HepG2 (cell line): ENCODE results near the gene ADAMTS2. TPM values are rescaled to one million over a fixed set of nuclear protein-coding genes. Genes with fewer than 3 reads are reported as not detected.

Experiments used
- ATAC-seq: fragments of 200-7000 bp; cut with Tn5 transposase; 3 replicates; pipeline ENCODE4 v1.9.1; 2020; ENCODE audit warnings: mild to moderate bottlenecking, moderate library complexity
- BruUV-seq: library from RNA; stranded (reverse); fragments of 400-500 nt; replicated peaks from 2 replicates; lab custom pipeline; 2021; lab: Mats Ljungman, UMichigan
- CTCF ChIA-PET: fragments of 300-600 bp; formaldehyde crosslinking; extraction: SDS; loops from one replicate; lab custom pipeline; 2021; ENCODE audit warnings: low total read pairs, inconsistent platforms, low intra/inter-chr PET ratio; lab: Yijun Ruan, JAX
- POLR2A ChIA-PET: fragments of 350-600 bp; sonication (Branson Sonifier 250); formaldehyde crosslinking; loops from one replicate; lab custom pipeline; 2020; ENCODE audit warnings: antibody characterized with exemption, inconsistent platforms; lab: Yijun Ruan, JAX
- DNase-seq: peaks from one replicate; pipeline ENCODE4 v3.0.0-alpha.2; 2015; ENCODE audit warnings: low spot score
- FAIRE-seq: peaks from 3 replicates; lab custom pipeline; 2011; peaks lifted over from hg19 to GRCh38; lab: Jason Lieb, UNC
- H2AFZ ChIP-seq: one replicate; pipeline ENCODE4 v1.6.1; 2011; ENCODE audit warnings: low read length, inconsistent platforms
- H3K27ac ChIP-seq: fragments of 300-600 bp; 3 replicates; pipeline ENCODE4 v1.8.0; 2011; ENCODE audit warnings: mixed run types, mild to moderate bottlenecking, mixed read lengths, low read length, inconsistent platforms; ENCODE audit not compliant: insufficient read depth; ENCODE audit errors: extremely low read length
- H3K27me3 ChIP-seq, 2 experiments: fragments of 200-600 bp in 1 of 2; 2 replicates in 1 of 2; 3 replicates in 1 of 2; pipeline versions ENCODE4 v1.6.0 to v1.8.0; 2011; ENCODE audit warnings: low read length in 2 of 2, mild to moderate bottlenecking in 2 of 2, moderate library complexity in 2 of 2, inconsistent platforms in 1 of 2; ENCODE audit not compliant: insufficient read depth in 2 of 2, control insufficient read depth in 1 of 2
- H3K36me3 ChIP-seq, 2 experiments: fragments of 200-600 bp in 1 of 2; replicated peaks in 1 of 2; 2 replicates in 1 of 2; 3 replicates in 1 of 2; pipeline versions ENCODE4 v1.5.1 to v1.8.0; 2011; ENCODE audit warnings: low read length in 2 of 2, inconsistent platforms in 1 of 2; ENCODE audit not compliant: insufficient read depth in 2 of 2, control insufficient read depth in 1 of 2
- H3K4me1 ChIP-seq: 2 replicates; pipeline ENCODE4 v1.5.1; 2012; ENCODE audit warnings: low read length, inconsistent platforms; ENCODE audit not compliant: insufficient read depth
- H3K4me2 ChIP-seq: 2 replicates; pipeline ENCODE4 v1.6.0; 2011; ENCODE audit warnings: low read depth, low read length, inconsistent platforms
- H3K4me3 ChIP-seq, 3 experiments: fragments of 200-600 bp in 1 of 3; sonication (generic), shearing (Covaris generic) in 1 of 3; replicated peaks in 1 of 3; 2 replicates each; pipeline ENCODE4 v1.5.1; 2011 to 2016; ENCODE audit warnings: low read length in 3 of 3, inconsistent platforms in 2 of 3, low read depth in 2 of 3, mild to moderate bottlenecking in 2 of 3, control low read depth in 1 of 3, mixed read lengths in 1 of 3; ENCODE audit not compliant: insufficient read depth in 1 of 3
- H3K79me2 ChIP-seq: one replicate; pipeline ENCODE4 v1.6.1; 2011; ENCODE audit warnings: low read length, inconsistent platforms; ENCODE audit not compliant: insufficient read depth
- H3K9ac ChIP-seq: 2 replicates; pipeline ENCODE4 v1.6.0; 2011; ENCODE audit warnings: mild to moderate bottlenecking, low read depth, low read length, inconsistent platforms; ENCODE audit not compliant: insufficient read depth
- H3K9me3 ChIP-seq: 2 replicates; pipeline ENCODE4 v1.5.1; 2012; ENCODE audit warnings: mild to moderate bottlenecking, low read length
- H4K20me1 ChIP-seq: 2 replicates; pipeline ENCODE4 v1.6.0; 2011; ENCODE audit warnings: inconsistent platforms, mild to moderate bottlenecking, low read length, moderate library complexity; ENCODE audit not compliant: insufficient read depth
- CC2D1A ChIP-seq: sonication (generic); formaldehyde crosslinking; IDR thresholded peaks from 2 replicates; pipeline ENCODE4 v1.8.1; 2023; ENCODE audit warnings: mild to moderate bottlenecking, missing genetic modification reagents
- HMG20A ChIP-seq: IDR thresholded peaks from 2 replicates; pipeline ENCODE4 v1.6.1; 2016; ENCODE audit warnings: borderline replicate concordance
- KDM3A ChIP-seq: IDR thresholded peaks from 2 replicates; pipeline ENCODE4 v1.6.1; 2018; ENCODE audit warnings: low read depth, missing compliant biosample characterization
- MEIS2 ChIP-seq: sonication (generic); formaldehyde crosslinking; IDR thresholded peaks from 2 replicates; pipeline ENCODE4 v1.9.0; 2021; ENCODE audit warnings: mild to moderate bottlenecking, missing genetic modification reagents
- MTF2 ChIP-seq: sonication (generic); formaldehyde crosslinking; IDR thresholded peaks from 2 replicates; pipeline ENCODE4 v1.5.0; 2020; ENCODE audit warnings: missing genetic modification reagents, borderline replicate concordance
- SMAD9 ChIP-seq: sonication (generic); formaldehyde crosslinking; IDR thresholded peaks from 2 replicates; pipeline ENCODE4 v1.5.1; 2020; ENCODE audit warnings: mild to moderate bottlenecking, missing genetic modification reagents
- SRSF4 ChIP-seq: fragments of 200-400 bp; formaldehyde crosslinking; IDR thresholded peaks from one replicate; pipeline ENCODE4 v1.6.1; 2018; ENCODE audit warnings: mild to moderate bottlenecking, low read depth, low read length, moderate library complexity; ENCODE audit not compliant: poor library complexity, severe bottlenecking
- TRIM24 ChIP-seq: sonication (generic); formaldehyde crosslinking; IDR thresholded peaks from 2 replicates; pipeline ENCODE4 v1.8.0; 2022; ENCODE audit warnings: mild to moderate bottlenecking, missing genetic modification reagents
- ZEB1 ChIP-seq: IDR thresholded peaks from 2 replicates; pipeline ENCODE4 v1.6.1; 2012; ENCODE audit warnings: mild to moderate bottlenecking, low read depth, inconsistent platforms; ENCODE audit not compliant: insufficient replicate concordance
- ZNF12 ChIP-seq: sonication (generic); formaldehyde crosslinking; IDR thresholded peaks from 2 replicates; pipeline ENCODE4 v1.5.0; 2020; ENCODE audit warnings: missing genetic modification reagents
- ZNF136 ChIP-seq: sonication (generic); formaldehyde crosslinking; IDR thresholded peaks from 2 replicates; pipeline ENCODE4 v1.8.1; 2022; ENCODE audit warnings: low read depth, mild to moderate bottlenecking, moderate library complexity, missing genetic modification reagents
- ZNF207 ChIP-seq: fragments of 450-650 bp; IDR thresholded peaks from 2 replicates; pipeline ENCODE4 v1.6.1; 2016; ENCODE audit warnings: antibody characterized with exemption, borderline replicate concordance
- ZNF326 ChIP-seq: sonication (generic); formaldehyde crosslinking; IDR thresholded peaks from 2 replicates; pipeline ENCODE4 v1.4.0; 2020; ENCODE audit warnings: missing genetic modification reagents, borderline replicate concordance
- ZNF335 ChIP-seq: sonication (generic); formaldehyde crosslinking; IDR thresholded peaks from 2 replicates; pipeline ENCODE4 v1.4.0; 2020; ENCODE audit warnings: missing genetic modification reagents
- ZNF569 ChIP-seq: sonication (generic); formaldehyde crosslinking; IDR thresholded peaks from 2 replicates; pipeline ENCODE4 v1.5.0; 2020; ENCODE audit warnings: mild to moderate bottlenecking, missing genetic modification reagents, moderate library complexity, borderline replicate concordance
- WGBS: methylation state at CpG from one replicate; pipeline ENCODE4 v1.1.6; 2017; ENCODE audit warnings: low lambda C conversion rate; 5-methylcytosine and 5-hydroxymethylcytosine counted together
- in situ Hi-C: cut with HindIII; loops from 2 replicates; pipeline ENCODE4 v1.10.0; 2017; ENCODE audit warnings: low pct_unique_long_range_greater_than_20kb; ENCODE audit not compliant: extremely low pct_ligation_motif_present
- intact Hi-C: fragments of 100-400 bp; cut with micrococcal nuclease; formaldehyde crosslinking; loops from one replicate; pipeline ENCODE4 v1.10.0; 2022; ENCODE audit not compliant: unreplicated experiment
- polyA plus RNA-seq, 8 experiments: library from polyadenylated mRNA; depleted of rRNA in 3 of 8; stranded (reverse) in 7 of 8; unstranded in 1 of 8; fragments of >200 nt; fragmentation: Illumina TruSeq in 4 of 8; extraction: Trizol in 4 of 8; gene quantifications; 2 replicates each; pipeline versions ENCODE4 v1.2.1 to v1.2.3, GENCODE V29; 2011 to 2016; ENCODE audit warnings: low read depth in 4 of 8, missing spikeins in 1 of 8, mixed read lengths in 1 of 8; ENCODE audit not compliant: insufficient read depth in 1 of 8
- total RNA-seq, 5 experiments: library from RNA; depleted of rRNA; stranded (reverse); fragments of >200 nt; fragmentation: Illumina TruSeq; extraction: Trizol; gene quantifications; 2 replicates each; pipeline ENCODE4 v1.2.3, GENCODE V29; 2016; ENCODE audit warnings: low read depth in 1 of 5
- TF ChIP-seq, protein P1 (sequence below): IDR thresholded peaks from 2 replicates; pipeline ENCODE4 v1.6.1; 2018; ENCODE audit warnings: missing genetic modification reagents
- TF ChIP-seq, protein P2 (sequence below): IDR thresholded peaks from 2 replicates; pipeline ENCODE4 v1.6.1; 2016; ENCODE audit warnings: missing biosample characterization, missing genetic modification reagents, low read depth

ADAMTS2 gene
- total and polyA plus RNA-seq, 2 of the 13 experiments (the other 11 are each of a cell fraction or from before 2014, with no cell fraction given) = 0.24 to 3.5 TPM

DNA sequence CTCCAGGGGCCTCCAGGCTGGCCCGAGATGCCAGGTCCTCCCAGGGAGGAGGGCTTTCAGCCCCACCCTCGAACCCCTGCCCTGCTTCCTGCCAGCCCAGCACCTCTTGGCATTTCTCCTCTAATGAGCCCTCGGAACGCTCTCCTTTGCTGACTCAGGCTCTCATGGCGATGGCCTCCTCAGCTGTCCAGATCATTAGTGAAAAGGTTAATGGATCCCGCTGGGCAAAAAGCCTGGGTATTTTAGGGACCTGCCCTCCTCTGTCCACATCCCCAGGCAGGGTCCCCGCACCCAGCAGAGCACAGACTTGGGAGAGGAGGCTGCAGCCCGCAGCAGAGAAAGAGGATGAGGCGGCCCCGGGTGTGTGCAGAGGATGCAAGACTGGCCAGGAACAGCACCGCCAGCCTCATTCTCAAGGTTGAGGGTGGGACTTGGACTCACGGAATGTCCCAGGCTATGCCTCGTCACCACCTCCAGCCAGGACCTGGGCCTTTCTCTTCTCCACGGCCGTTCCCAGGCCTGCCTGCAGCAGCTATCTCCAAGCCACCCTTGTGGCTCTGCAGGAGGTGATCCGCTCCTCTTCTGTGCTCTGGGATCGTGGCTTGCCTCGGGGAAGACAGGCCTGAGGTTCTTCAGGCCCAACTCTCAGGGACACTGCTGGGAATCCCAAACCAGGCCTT lies 23.0 kb upstream of the ADAMTS2 start:
- no peak for ATAC-seq

DNA sequence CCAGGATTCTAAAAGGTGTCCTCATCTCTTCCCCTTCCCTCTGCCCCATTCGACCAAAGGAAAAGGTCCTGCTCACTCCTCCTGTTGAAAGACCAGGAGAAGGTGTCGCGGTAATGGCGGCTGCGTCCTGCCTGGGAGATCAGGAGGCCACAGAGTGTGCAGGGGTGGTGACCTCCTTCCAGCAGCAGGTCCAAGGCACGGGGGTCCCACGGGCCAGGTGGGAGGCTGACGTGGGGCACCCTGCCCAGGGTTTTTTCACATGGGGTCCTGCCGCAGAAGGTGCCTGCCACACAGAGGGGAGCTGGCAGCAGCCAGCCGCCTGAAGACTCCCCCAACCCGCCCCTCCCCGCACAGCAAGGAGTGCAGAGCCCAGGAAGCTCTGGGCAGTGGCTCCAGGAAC lies 22.2 kb upstream of the ADAMTS2 start:
- Histone ChIP-seq H3K9me3 (no peaks in the 10 kb centered on the region), H3K4me1 (no peaks in the 10 kb centered on the region), H3K27ac (no peak overlapping the region), H3K4me3 (no peak overlapping the region), H2AFZ (no peak overlapping the region), H3K4me2 (no peak overlapping the region), H3K36me3 (no peaks in the 10 kb centered on the region), H3K79me2 (no peaks in the 10 kb centered on the region), H4K20me1 (no peaks in the 10 kb centered on the region), H3K27me3 (peaks cover 5 to 54% of the 10 kb centered on the region in 2 experiments; a peak in 4 of 5 replicates), H3K9ac (no peak overlapping the region)
- no peak for ATAC-seq
- intact Hi-C loops = no loop called here
- ChIA-PET POLR2A (no interaction called here), CTCF (no interaction called here)
- TF ChIP-seq, protein P1, sequence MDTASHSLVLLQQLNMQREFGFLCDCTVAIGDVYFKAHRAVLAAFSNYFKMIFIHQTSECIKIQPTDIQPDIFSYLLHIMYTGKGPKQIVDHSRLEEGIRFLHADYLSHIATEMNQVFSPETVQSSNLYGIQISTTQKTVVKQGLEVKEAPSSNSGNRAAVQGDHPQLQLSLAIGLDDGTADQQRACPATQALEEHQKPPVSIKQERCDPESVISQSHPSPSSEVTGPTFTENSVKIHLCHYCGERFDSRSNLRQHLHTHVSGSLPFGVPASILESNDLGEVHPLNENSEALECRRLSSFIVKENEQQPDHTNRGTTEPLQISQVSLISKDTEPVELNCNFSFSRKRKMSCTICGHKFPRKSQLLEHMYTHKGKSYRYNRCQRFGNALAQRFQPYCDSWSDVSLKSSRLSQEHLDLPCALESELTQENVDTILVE = no peak
- TF ChIP-seq ZNF335 (CRISPR knock-in tag) (no peak), MEIS2 (CRISPR knock-in tag) (no peak), ZNF326 (CRISPR knock-in tag) (no peak), CC2D1A (CRISPR knock-in tag) (no peak), KDM3A (CRISPR knock-in tag) (no peak)
- FAIRE-seq = no peak
- no peak for DNase-seq
- BruUV-seq = no TSS peak
- in situ Hi-C loops = no loop called here
- WGBS = 30% methylated on average over 5 of the region's 12 CpGs

More for the DNA sequence above, 23.0 kb upstream of the ADAMTS2 start:
- H3K4me1 ChIP-seq = no peaks in the 10 kb centered on the region
- POLR2A ChIA-PET = no interaction called here
- H2AFZ ChIP-seq = no peak overlapping the region
- no peaks in the 10 kb centered on the region for H3K79me2 ChIP-seq
- H3K27ac ChIP-seq = no peak overlapping the region
- no peak for TF ChIP-seq MTF2
- no peak for TF ChIP-seq ZEB1
- no peak for TF ChIP-seq SMAD9 (CRISPR knock-in tag)
- TF ChIP-seq HMG20A (CRISPR knock-in tag) = no peak
- TF ChIP-seq ZNF569 (CRISPR knock-in tag) = no peak
- no peak for TF ChIP-seq ZNF12 (CRISPR knock-in tag)
- TF ChIP-seq SRSF4 = no peak
- TF ChIP-seq TRIM24 (CRISPR knock-in tag) = no peak
- no peak for TF ChIP-seq ZNF207
- TF ChIP-seq ZNF136 (CRISPR knock-in tag) = no peak
- TF ChIP-seq, protein P2, sequence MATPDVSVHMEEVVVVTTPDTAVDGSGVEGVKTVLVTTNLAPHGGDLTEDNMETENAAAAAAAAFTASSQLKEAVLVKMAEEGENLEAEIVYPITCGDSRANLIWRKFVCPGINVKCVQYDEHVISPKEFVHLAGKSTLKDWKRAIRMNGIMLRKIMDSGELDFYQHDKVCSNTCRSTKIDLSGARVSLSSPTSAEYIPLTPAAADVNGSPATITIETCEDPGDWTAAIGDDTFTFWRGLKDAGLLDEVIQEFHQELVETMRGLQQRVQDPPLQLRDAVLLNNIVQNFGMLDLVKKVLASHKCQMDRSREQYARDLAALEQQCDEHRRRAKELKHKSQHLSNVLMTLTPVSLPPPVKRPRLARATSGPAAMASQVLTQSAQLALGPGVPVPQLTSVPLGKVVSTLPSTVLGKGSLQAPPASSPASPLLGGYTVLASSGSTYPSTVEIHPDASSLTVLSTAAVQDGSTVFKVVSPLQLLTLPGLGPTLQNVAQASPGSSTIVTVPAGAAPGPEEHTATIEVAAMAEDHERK (CRISPR knock-in tag) = no peak
- CTCF ChIA-PET = no interaction called here
- no peaks in the 10 kb centered on the region for H4K20me1 ChIP-seq
- WGBS = 7% methylated on average over 3 of the region's 18 CpGs
- H3K9me3 ChIP-seq = no peaks in the 10 kb centered on the region
- H3K27me3 ChIP-seq = peaks cover 5 to 62% of the 10 kb centered on the region in 2 experiments; a peak in 4 of 5 replicates
- no peaks in the 10 kb centered on the region for H3K36me3 ChIP-seq
- no peak for FAIRE-seq
- H3K9ac ChIP-seq = no peak overlapping the region
- BruUV-seq = no TSS peak
- no peak for DNase-seq
- in situ Hi-C loops = no loop called here
- no peak overlapping the region for H3K4me3 ChIP-seq
- intact Hi-C loops = no loop called here
- H3K4me2 ChIP-seq = no peak overlapping the region
